HCT116 (cell line): Measurements from ENCODE around the gene LATS1. TPM values are rescaled to one million over a fixed set of nuclear protein-coding genes. Genes with fewer than 3 reads are reported as not detected.

ENCODE experiments used
- ATAC-seq: fragments of 200-7000 bp; cut with Tn5 transposase; 2 replicates; pipeline ENCODE4 v1.9.1; 2020; ENCODE audit warnings: mild to moderate bottlenecking, moderate library complexity
- BruUV-seq: library from RNA; stranded (reverse); fragments of 400-500 nt; replicated peaks from 2 replicates; lab custom pipeline; 2021; lab: Mats Ljungman, UMichigan
- CTCF ChIA-PET: fragments of 300-600 bp; sonication (Branson Sonifier 250); formaldehyde crosslinking; loops from one replicate; lab custom pipeline; 2021; ENCODE audit warnings: antibody characterized with exemption; lab: Charles Lee
- POLR2A ChIA-PET: fragments of 300-600, 350-600 bp; sonication (Branson Sonifier 250); formaldehyde crosslinking; loops from one replicate; lab custom pipeline; 2021; ENCODE audit warnings: antibody characterized with exemption; lab: Charles Lee
- RAD21 ChIA-PET, 2 experiments: fragments of 300-600 bp; sonication (Branson Sonifier 250); formaldehyde crosslinking; loops; one replicate each; lab custom pipeline; 2023; ENCODE audit warnings: low total read pairs in 2 of 2; ENCODE audit not compliant: uncharacterized antibody in 2 of 2, unreplicated experiment in 2 of 2, low non-redundant PET in 1 of 2; lab: Charles Lee
- DNase-seq: peaks from one replicate; pipeline ENCODE4 v3.0.0-alpha.2; 2010; ENCODE audit warnings: low read depth, low spot score
- H2AFZ ChIP-seq: fragments of 200-600 bp; shearing (Covaris generic), sonication (generic); 2 replicates; pipeline ENCODE4 v1.6.1; 2017; ENCODE audit warnings: low read depth, mixed run types, mixed read lengths, antibody characterized with exemption, low read length; ENCODE audit not compliant: poor library complexity, severe bottlenecking
- H3K27ac ChIP-seq: 2 replicates; pipeline ENCODE4 v1.5.1; 2012; ENCODE audit warnings: low read depth, low read length
- H3K27me3 ChIP-seq: fragments of 200-600 bp; sonication (generic); 2 replicates; pipeline ENCODE4 v1.6.1; 2016; ENCODE audit warnings: mixed run types, low read length, mixed read lengths; ENCODE audit not compliant: insufficient read depth
- H3K36me3 ChIP-seq, 2 experiments: fragments of 200-500 bp in 1 of 2; fragments of 200-600 bp in 1 of 2; sonication (Bioruptor generic) in 1 of 2; sonication (generic) in 1 of 2; 2 replicates each; pipeline versions ENCODE4 v1.5.1 to v1.6.1; 2014 to 2016; ENCODE audit warnings: low read length in 2 of 2, inconsistent platforms in 1 of 2, mixed read lengths in 1 of 2, mixed run types in 1 of 2; ENCODE audit not compliant: insufficient read depth in 2 of 2, control insufficient read depth in 1 of 2
- H3K4me1 ChIP-seq, 2 experiments: fragments of 200-600 bp in 1 of 2; sonication (generic) in 1 of 2; 2 replicates each; pipeline versions ENCODE4 v1.5.1 to v1.6.1; 2012 to 2017; ENCODE audit warnings: low read length in 2 of 2, inconsistent platforms in 1 of 2, mild to moderate bottlenecking in 1 of 2, mixed read lengths in 1 of 2, mixed run types in 1 of 2, moderate library complexity in 1 of 2; ENCODE audit not compliant: insufficient read depth in 2 of 2, control insufficient read depth in 1 of 2
- H3K4me2 ChIP-seq: fragments of 200-600 bp; sonication (generic); 2 replicates; pipeline ENCODE4 v1.6.1; 2017; ENCODE audit warnings: mixed run types, low read length, mixed read lengths
- H3K4me3 ChIP-seq, 2 experiments: fragments of 200-600 bp in 1 of 2; sonication (generic) in 1 of 2; replicated peaks in 1 of 2; 2 replicates each; pipeline ENCODE4 v1.5.1; 2011 to 2016; ENCODE audit warnings: low read length in 2 of 2, control low read depth in 1 of 2, low read depth in 1 of 2, mild to moderate bottlenecking in 1 of 2, mixed read lengths in 1 of 2, mixed run types in 1 of 2
- H3K79me2 ChIP-seq: fragments of 200-600 bp; sonication (generic); 2 replicates; pipeline ENCODE4 v1.6.1; 2017; ENCODE audit warnings: mild to moderate bottlenecking, mixed run types, low read length, moderate library complexity, mixed read lengths; ENCODE audit not compliant: insufficient read depth
- H3K9ac ChIP-seq: fragments of 200-600 bp; sonication (generic); 2 replicates; pipeline ENCODE4 v1.6.1; 2016; ENCODE audit warnings: low read length, mixed read lengths
- H3K9me2 ChIP-seq: fragments of 200-600 bp; sonication (generic), shearing (Covaris generic); 2 replicates; pipeline ENCODE4 v1.6.1; 2017; ENCODE audit warnings: mixed run types, mild to moderate bottlenecking, moderate library complexity; ENCODE audit not compliant: insufficient read depth
- H3K9me3 ChIP-seq, 2 experiments: fragments of 200-500 bp in 1 of 2; fragments of 200-600 bp in 1 of 2; sonication (Bioruptor generic) in 1 of 2; sonication (generic) in 1 of 2; 2 replicates each; pipeline ENCODE4 v1.6.1; 2014 to 2017; ENCODE audit warnings: low read length in 2 of 2, mixed read lengths in 2 of 2, inconsistent platforms in 1 of 2, low read depth in 1 of 2, mild to moderate bottlenecking in 1 of 2, mixed run types in 1 of 2, moderate library complexity in 1 of 2; ENCODE audit not compliant: control insufficient read depth in 1 of 2, insufficient read depth in 1 of 2
- H4K20me1 ChIP-seq: fragments of 200-600 bp; sonication (generic), shearing (Covaris generic); 2 replicates; pipeline ENCODE4 v1.6.1; 2017; ENCODE audit warnings: mixed run types, mild to moderate bottlenecking, moderate library complexity; ENCODE audit not compliant: insufficient read depth
- ATF3 ChIP-seq: IDR thresholded peaks from 2 replicates; pipeline ENCODE4 v1.6.1; 2012
- ELF1 ChIP-seq: IDR thresholded peaks from 2 replicates; pipeline ENCODE4 v1.6.1; 2012; ENCODE audit warnings: low read depth, borderline replicate concordance
- EZH2 ChIP-seq: fragments of 200-600 bp; sonication (generic); IDR thresholded peaks from 2 replicates; pipeline ENCODE4 v1.6.1; 2017; ENCODE audit warnings: antibody characterized with exemption, mixed run types
- JUND ChIP-seq: IDR thresholded peaks from 2 replicates; pipeline ENCODE4 v1.6.1; 2012
- SIN3A ChIP-seq: IDR thresholded peaks from 2 replicates; pipeline ENCODE4 v1.6.1; 2012; ENCODE audit warnings: low read depth
- TCF7L2 ChIP-seq: IDR thresholded peaks from 2 replicates; pipeline ENCODE4 v1.7.0; 2011; ENCODE audit warnings: borderline replicate concordance, inconsistent platforms; ENCODE audit not compliant: insufficient read depth, insufficient read length; ENCODE audit errors: extremely low read depth
- YY1 ChIP-seq: IDR thresholded peaks from 2 replicates; pipeline ENCODE4 v1.6.1; 2011; ENCODE audit warnings: low read length, low read depth, moderate library complexity, mild to moderate bottlenecking; ENCODE audit not compliant: insufficient replicate concordance; ENCODE audit errors: extremely low read depth
- ZFX ChIP-seq: fragments of 450-650 bp; IDR thresholded peaks from 2 replicates; pipeline ENCODE4 v1.6.1; 2017
- intact Hi-C: fragments of 100-400 bp; cut with micrococcal nuclease; formaldehyde crosslinking; loops from 2 replicates; pipeline ENCODE4 v1.10.0; 2022
- total RNA-seq: library from RNA; stranded (reverse); gene quantifications from one replicate; pipeline ENCODE4 v1.2.1, GENCODE V29; 2021; ENCODE audit not compliant: unreplicated experiment
- TF ChIP-seq, protein P1 (sequence below): IDR thresholded peaks from 2 replicates; pipeline ENCODE4 v1.6.1; 2012
- TF ChIP-seq, protein P2 (sequence below): IDR thresholded peaks from 2 replicates; pipeline ENCODE4 v1.6.1; 2012; ENCODE audit warnings: low read depth

The LATS1 gene
- total RNA-seq, 1 experiment from 2014 or later, result 21.6 TPM

DNA sequence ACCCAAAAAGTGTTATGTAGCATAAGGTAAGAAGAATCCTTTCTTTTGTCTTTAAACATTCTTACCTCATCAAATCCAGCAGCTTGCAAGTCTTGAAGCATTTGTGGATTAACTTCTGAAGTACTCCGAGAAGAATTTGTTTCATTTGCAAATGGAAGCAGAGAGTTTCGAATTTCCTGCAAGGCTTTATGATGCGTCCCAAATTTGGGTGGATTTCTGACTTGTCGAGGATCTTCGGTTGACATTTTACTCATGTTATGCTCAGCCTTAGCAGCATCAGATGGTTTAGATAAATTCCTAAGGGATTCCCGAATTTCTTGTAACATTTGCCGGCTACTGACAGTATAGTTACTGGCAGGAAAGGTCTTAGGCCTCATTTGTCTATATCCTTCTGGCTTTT lies 16.2 kb downstream of the LATS1 start:
- Histone ChIP-seq H3K9me2 (no peaks in the 10 kb centered on the region), H3K9me3 (no peaks in the 10 kb centered on the region), H3K4me2 (no peak overlapping the region), H3K4me1 (no peaks in the 10 kb centered on the region), H4K20me1 (peaks cover 16% of the 10 kb centered on the region; the same call in 1 of the 2 replicates), H3K27me3 (no peaks in the 10 kb centered on the region), H3K4me3 (no peak overlapping the region), H3K79me2 (peaks cover 98% of the 10 kb centered on the region), H2AFZ (no peak overlapping the region), H3K27ac (no peak overlapping the region), H3K9ac (no peak overlapping the region), H3K36me3 (peaks cover 4 to 5% of the 10 kb centered on the region in 2 experiments; a peak in 1 of 4 replicates)
- ChIA-PET POLR2A (no interaction called here), RAD21 (no interaction called here), CTCF (no interaction called here)
- no peak for DNase-seq
- intact Hi-C loops, result no loop called here
- no peak for ATAC-seq
- TF ChIP-seq ELF1 (no peak), SIN3A (no peak), JUND (no peak), YY1 (no peak), TCF7L2 (no peak), ATF3 (no peak), ZFX (no peak), EZH2 (no peak)
- TF ChIP-seq, protein P1, sequence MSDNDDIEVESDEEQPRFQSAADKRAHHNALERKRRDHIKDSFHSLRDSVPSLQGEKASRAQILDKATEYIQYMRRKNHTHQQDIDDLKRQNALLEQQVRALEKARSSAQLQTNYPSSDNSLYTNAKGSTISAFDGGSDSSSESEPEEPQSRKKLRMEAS, result no peak
- TF ChIP-seq, protein P2, sequence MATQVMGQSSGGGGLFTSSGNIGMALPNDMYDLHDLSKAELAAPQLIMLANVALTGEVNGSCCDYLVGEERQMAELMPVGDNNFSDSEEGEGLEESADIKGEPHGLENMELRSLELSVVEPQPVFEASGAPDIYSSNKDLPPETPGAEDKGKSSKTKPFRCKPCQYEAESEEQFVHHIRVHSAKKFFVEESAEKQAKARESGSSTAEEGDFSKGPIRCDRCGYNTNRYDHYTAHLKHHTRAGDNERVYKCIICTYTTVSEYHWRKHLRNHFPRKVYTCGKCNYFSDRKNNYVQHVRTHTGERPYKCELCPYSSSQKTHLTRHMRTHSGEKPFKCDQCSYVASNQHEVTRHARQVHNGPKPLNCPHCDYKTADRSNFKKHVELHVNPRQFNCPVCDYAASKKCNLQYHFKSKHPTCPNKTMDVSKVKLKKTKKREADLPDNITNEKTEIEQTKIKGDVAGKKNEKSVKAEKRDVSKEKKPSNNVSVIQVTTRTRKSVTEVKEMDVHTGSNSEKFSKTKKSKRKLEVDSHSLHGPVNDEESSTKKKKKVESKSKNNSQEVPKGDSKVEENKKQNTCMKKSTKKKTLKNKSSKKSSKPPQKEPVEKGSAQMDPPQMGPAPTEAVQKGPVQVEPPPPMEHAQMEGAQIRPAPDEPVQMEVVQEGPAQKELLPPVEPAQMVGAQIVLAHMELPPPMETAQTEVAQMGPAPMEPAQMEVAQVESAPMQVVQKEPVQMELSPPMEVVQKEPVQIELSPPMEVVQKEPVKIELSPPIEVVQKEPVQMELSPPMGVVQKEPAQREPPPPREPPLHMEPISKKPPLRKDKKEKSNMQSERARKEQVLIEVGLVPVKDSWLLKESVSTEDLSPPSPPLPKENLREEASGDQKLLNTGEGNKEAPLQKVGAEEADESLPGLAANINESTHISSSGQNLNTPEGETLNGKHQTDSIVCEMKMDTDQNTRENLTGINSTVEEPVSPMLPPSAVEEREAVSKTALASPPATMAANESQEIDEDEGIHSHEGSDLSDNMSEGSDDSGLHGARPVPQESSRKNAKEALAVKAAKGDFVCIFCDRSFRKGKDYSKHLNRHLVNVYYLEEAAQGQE, result no peak
- BruUV-seq, result no TSS peak
